IMR-90 (cell line): Measurements from ENCODE around the gene GNAO1. TPM values are rescaled to one million over a fixed set of nuclear protein-coding genes. Genes with fewer than 3 reads are reported as not detected.

Source experiments
- ATAC-seq: fragments of 200-7000 bp; cut with Tn5 transposase; 2 replicates; pipeline ENCODE4 v1.9.1; 2020; ENCODE audit warnings: low read depth, mild to moderate bottlenecking, moderate library complexity
- BruUV-seq: library from RNA; stranded (reverse); fragments of 400-500 nt; replicated peaks from 2 replicates; lab custom pipeline; 2021; lab: Mats Ljungman, UMichigan
- CTCF ChIA-PET: fragments of 300-600 bp; formaldehyde crosslinking; extraction: SDS; loops from one replicate; lab custom pipeline; 2021; ENCODE audit warnings: antibody characterized with exemption; lab: Yijun Ruan, JAX
- POLR2A ChIA-PET: fragments of 300-600 bp; sonication (Branson Sonifier 250); formaldehyde crosslinking; loops from one replicate; lab custom pipeline; 2022; ENCODE audit warnings: antibody characterized with exemption; ENCODE audit not compliant: unreplicated experiment; lab: Charles Lee
- DNase-seq: peaks from one replicate; pipeline ENCODE4 v3.0.0; 2013
- H2AFZ ChIP-seq: replicated peaks from 2 replicates; pipeline ENCODE3; 2013; ENCODE audit warnings: low read length, mild to moderate bottlenecking; ENCODE audit not compliant: poor library complexity
- H2AK5ac ChIP-seq: 2 replicates; pipeline ENCODE4 v1.6.1; 2013; ENCODE audit warnings: low read depth, low read length, inconsistent platforms
- H2AK9ac ChIP-seq: replicated peaks from 2 replicates; pipeline ENCODE3; 2013; ENCODE audit warnings: mild to moderate bottlenecking, low read depth, low read length, moderate library complexity; ENCODE audit not compliant: poor library complexity
- H2BK120ac ChIP-seq: 2 replicates; pipeline ENCODE4 v1.6.1; 2013; ENCODE audit warnings: low read depth, low read length, inconsistent platforms
- H2BK15ac ChIP-seq: 3 replicates; pipeline ENCODE4 v1.6.1; 2013; ENCODE audit warnings: low read depth, low read length, inconsistent platforms
- H2BK20ac ChIP-seq: 2 replicates; pipeline ENCODE4 v1.6.1; 2013; ENCODE audit warnings: low read depth, mild to moderate bottlenecking, inconsistent platforms, low read length, moderate library complexity
- H2BK5ac ChIP-seq: 2 replicates; pipeline ENCODE4 v1.6.1; 2013; ENCODE audit warnings: mild to moderate bottlenecking, low read depth, low read length, inconsistent platforms; ENCODE audit not compliant: poor library complexity, severe bottlenecking
- H3K14ac ChIP-seq: replicated peaks from 2 replicates; pipeline ENCODE4 v1.6.1; 2013; ENCODE audit warnings: low read depth, low read length, inconsistent platforms
- H3K18ac ChIP-seq: 2 replicates; pipeline ENCODE4 v1.6.1; 2013; ENCODE audit warnings: low read depth, low read length, control low read depth
- H3K23ac ChIP-seq: 2 replicates; pipeline ENCODE4 v1.6.1; 2013; ENCODE audit warnings: low read depth, low read length, inconsistent platforms
- H3K27ac ChIP-seq: 2 replicates; pipeline ENCODE4 v1.5.1; 2013; ENCODE audit warnings: mild to moderate bottlenecking, control low read depth, low read length; ENCODE audit not compliant: insufficient read depth
- H3K27me3 ChIP-seq: 2 replicates; pipeline ENCODE4 v1.6.1; 2013; ENCODE audit warnings: low read length; ENCODE audit not compliant: control insufficient read depth, insufficient read depth
- H3K36me3 ChIP-seq: 2 replicates; pipeline ENCODE4 v1.6.1; 2013; ENCODE audit warnings: low read length, mixed read lengths; ENCODE audit not compliant: control insufficient read depth, insufficient read depth
- H3K4ac ChIP-seq: 2 replicates; pipeline ENCODE4 v1.6.1; 2013; ENCODE audit warnings: low read depth, low read length, inconsistent platforms
- H3K4me1 ChIP-seq: 2 replicates; pipeline ENCODE4 v1.6.1; 2013; ENCODE audit warnings: low read length, mixed read lengths; ENCODE audit not compliant: control insufficient read depth, insufficient read depth
- H3K4me2 ChIP-seq: 2 replicates; pipeline ENCODE4 v1.6.1; 2013; ENCODE audit warnings: low read depth, mild to moderate bottlenecking, control low read depth, low read length, moderate library complexity
- H3K4me3 ChIP-seq: 2 replicates; pipeline ENCODE4 v1.5.1; 2013; ENCODE audit warnings: low read depth, mild to moderate bottlenecking, control low read depth, low read length, moderate library complexity; ENCODE audit not compliant: insufficient read depth
- H3K56ac ChIP-seq: 2 replicates; pipeline ENCODE4 v1.6.1; 2013; ENCODE audit warnings: low read length, inconsistent platforms; ENCODE audit not compliant: insufficient read depth; ENCODE audit errors: extremely low read depth
- H3K79me1 ChIP-seq, 2 experiments: 2 replicates each; pipeline ENCODE4 v1.6.1; 2013; ENCODE audit warnings: low read length in 2 of 2, inconsistent platforms in 1 of 2, low read depth in 1 of 2
- H3K9ac ChIP-seq: 2 replicates; pipeline ENCODE4 v1.6.1; 2013; ENCODE audit warnings: low read depth, low read length, control low read depth
- H3K9me1 ChIP-seq: 2 replicates; pipeline ENCODE4 v1.6.1; 2013; ENCODE audit warnings: low read length, inconsistent platforms; ENCODE audit not compliant: insufficient read depth
- H3K9me3 ChIP-seq: 2 replicates; pipeline ENCODE4 v1.6.1; 2013; ENCODE audit warnings: low read length; ENCODE audit not compliant: control insufficient read depth, insufficient read depth
- H4K20me1 ChIP-seq: 2 replicates; pipeline ENCODE4 v1.6.1; 2013; ENCODE audit warnings: low read length, inconsistent platforms; ENCODE audit not compliant: insufficient read depth
- H4K5ac ChIP-seq: 2 replicates; pipeline ENCODE4 v1.6.1; 2013; ENCODE audit warnings: mild to moderate bottlenecking, low read depth, low read length, control low read depth
- H4K8ac ChIP-seq, 2 experiments: 2 replicates each; pipeline ENCODE4 v1.6.1; 2013; ENCODE audit warnings: low read depth in 2 of 2, low read length in 2 of 2, control low read depth in 1 of 2, inconsistent platforms in 1 of 2
- H4K91ac ChIP-seq: 2 replicates; pipeline ENCODE4 v1.6.1; 2013; ENCODE audit warnings: low read depth, low read length, inconsistent platforms; ENCODE audit not compliant: insufficient read depth
- BHLHE40 ChIP-seq: fragments of 150-350 bp; IDR thresholded peaks from 2 replicates; pipeline ENCODE4 v1.6.1; 2016; ENCODE audit warnings: mild to moderate bottlenecking, low read depth, low read length
- CEBPB ChIP-seq: IDR thresholded peaks from 2 replicates; pipeline ENCODE4 v1.6.1; 2012; ENCODE audit warnings: low read depth, low read length, improper control_type of control experiment
- CHD1 ChIP-seq: IDR thresholded peaks from 2 replicates; pipeline ENCODE4 v1.6.1; 2012; ENCODE audit warnings: low read depth, low read length, improper control_type of control experiment
- ELK1 ChIP-seq: fragments of 150-350 bp; IDR thresholded peaks from 2 replicates; pipeline ENCODE4 v1.6.1; 2016; ENCODE audit warnings: low read depth, mild to moderate bottlenecking, low read length, moderate library complexity, borderline replicate concordance
- FOS ChIP-seq: fragments of 150-350 bp; IDR thresholded peaks from 2 replicates; pipeline ENCODE4 v1.6.1; 2016; ENCODE audit warnings: low read depth, low read length
- MAFK ChIP-seq: IDR thresholded peaks from 2 replicates; pipeline ENCODE4 v1.6.1; 2012; ENCODE audit warnings: low read depth, low read length, improper control_type of control experiment
- MXI1 ChIP-seq: IDR thresholded peaks from 2 replicates; pipeline ENCODE4 v1.6.1; 2012; ENCODE audit warnings: low read depth, mild to moderate bottlenecking, low read length, moderate library complexity, borderline replicate concordance
- NFE2L2 ChIP-seq: fragments of 150-350 bp; IDR thresholded peaks from 2 replicates; pipeline ENCODE4 v1.6.1; 2016; ENCODE audit warnings: low read depth, mild to moderate bottlenecking, low read length
- POLR2A ChIP-seq: IDR thresholded peaks from 2 replicates; pipeline ENCODE4 v1.6.1; 2012; ENCODE audit warnings: mild to moderate bottlenecking, low read depth, low read length
- RAD21 ChIP-seq: IDR thresholded peaks from 2 replicates; pipeline ENCODE4 v1.6.1; 2012; ENCODE audit warnings: low read length, improper control_type of control experiment
- SMC3 ChIP-seq: fragments of 150-350 bp; IDR thresholded peaks from 2 replicates; pipeline ENCODE4 v1.6.1; 2016; ENCODE audit warnings: low read depth, mild to moderate bottlenecking, antibody characterized with exemption, low read length, moderate library complexity
- USF2 ChIP-seq: fragments of 150-350 bp; IDR thresholded peaks from 2 replicates; pipeline ENCODE4 v1.6.1; 2017; ENCODE audit warnings: mild to moderate bottlenecking, antibody characterized with exemption, low read length, low read depth
- WGBS, 2 experiments: methylation state at CpG; one replicate each; pipeline versions ENCODE4 v1.1.5 to v1.1.7; 2013; ENCODE audit warnings: missing lambda C conversion rate in 2 of 2; ENCODE audit not compliant: insufficient read length in 1 of 2; ENCODE audit errors: extremely low coverage in 2 of 2; 5-methylcytosine and 5-hydroxymethylcytosine counted together
- dilution Hi-C: fragments of 300-500 bp; cut with HindIII; formaldehyde crosslinking; loops from one replicate; pipeline ENCODE4 v1.14.3; 2018; ENCODE audit warnings: low sequenced_read_pairs; ENCODE audit not compliant: unreplicated experiment
- in situ Hi-C: fragments of 300-500 bp; cut with MboI; formaldehyde crosslinking; loops from 3 replicates; pipeline ENCODE4 v1.14.3; 2019; ENCODE audit warnings: low sequenced_read_pairs, inconsistent platforms, mixed read lengths
- intact Hi-C: fragments of 100-400 bp; cut with micrococcal nuclease; formaldehyde crosslinking; loops from 2 replicates; pipeline ENCODE4 v1.10.0; 2022
- polyA plus RNA-seq, 3 experiments: library from polyadenylated mRNA; depleted of rRNA; stranded (reverse); fragments of >200 nt; gene quantifications; 2 replicates each; pipeline ENCODE4 v1.2.3, GENCODE V29; 2012; ENCODE audit warnings: low replicate concordance in 1 of 3
- total RNA-seq: library from RNA; depleted of rRNA; stranded (reverse); fragments of >200 nt; gene quantifications from 2 replicates; pipeline ENCODE4 v1.2.3, GENCODE V29; 2012

Gene GNAO1
- total and polyA plus RNA-seq, 2 of the 4 experiments (the other 2 are of a cell fraction) = under 0.01 to 0.07 TPM

- H3K4me2 ChIP-seq = no peak overlapping the region
- H2BK5ac ChIP-seq = no peak overlapping the region
- in situ Hi-C loops = no loop called here
- peaks cover 25% of the 10 kb centered on the region in 2 experiments for H3K79me1 ChIP-seq
- BruUV-seq = no TSS peak
- intact Hi-C loops = no loop called here
- no peak overlapping the region for H2AK9ac ChIP-seq
- no peak overlapping the region for H4K5ac ChIP-seq
- DNase-seq = no peak
- H3K18ac ChIP-seq = no peak overlapping the region
- no peak overlapping the region for H2BK15ac ChIP-seq
- no peaks in the 10 kb centered on the region for H3K27me3 ChIP-seq
- H3K14ac ChIP-seq = no peak overlapping the region
- dilution Hi-C loops = no loop called here
- CTCF ChIA-PET = no interaction called here
- ATAC-seq = no peak
- H3K23ac ChIP-seq = no peak overlapping the region
- TF ChIP-seq MAFK (no peak), MXI1 (no peak), CHD1 (no peak), POLR2A (no peak), CEBPB (no peak), BHLHE40 (no peak), FOS (no peak), USF2 (no peak), SMC3 (no peak), ELK1 (no peak), NFE2L2 (no peak), RAD21 (no peak)
- H3K9me3 ChIP-seq = peaks cover 8% of the 10 kb centered on the region
- no peak overlapping the region for H3K4me3 ChIP-seq
- H3K4ac ChIP-seq = no peak overlapping the region
- H2AFZ ChIP-seq = no peak overlapping the region
- peaks cover 38% of the 10 kb centered on the region for H3K36me3 ChIP-seq
- no peak overlapping the region for H2AK5ac ChIP-seq
- H4K20me1 ChIP-seq = no peaks in the 10 kb centered on the region; the same call in 1 of the 2 replicates
- H4K8ac ChIP-seq = no peak overlapping the region
- H4K91ac ChIP-seq = no peak overlapping the region
- no peak overlapping the region for H3K27ac ChIP-seq
- no peak overlapping the region for H3K56ac ChIP-seq
- H2BK120ac ChIP-seq = no peak overlapping the region
- POLR2A ChIA-PET = no interaction called here
- no peak overlapping the region for H3K9ac ChIP-seq
- peaks cover 14% of the 10 kb centered on the region for H3K4me1 ChIP-seq
- H2BK20ac ChIP-seq = no peak overlapping the region
- peaks cover 15% of the 10 kb centered on the region for H3K9me1 ChIP-seq
- 82% methylated on average over 1 of the region's 4 CpGs; no CpG with 5 or more reads in 1 of the 2 experiments for WGBS, 2 experiments
Observed at GRCh38 chr16:56384074-56384721, 192.9 kb downstream of the GNAO1 start.
